ENCODE results near the gene FOXRED2.
"Not testable (repeated sequence)": the region's sequence is repeated elsewhere in the genome, so short reads cannot be mapped to it uniquely, and the experiment has no call there.

FOXRED2 gene

DNA sequence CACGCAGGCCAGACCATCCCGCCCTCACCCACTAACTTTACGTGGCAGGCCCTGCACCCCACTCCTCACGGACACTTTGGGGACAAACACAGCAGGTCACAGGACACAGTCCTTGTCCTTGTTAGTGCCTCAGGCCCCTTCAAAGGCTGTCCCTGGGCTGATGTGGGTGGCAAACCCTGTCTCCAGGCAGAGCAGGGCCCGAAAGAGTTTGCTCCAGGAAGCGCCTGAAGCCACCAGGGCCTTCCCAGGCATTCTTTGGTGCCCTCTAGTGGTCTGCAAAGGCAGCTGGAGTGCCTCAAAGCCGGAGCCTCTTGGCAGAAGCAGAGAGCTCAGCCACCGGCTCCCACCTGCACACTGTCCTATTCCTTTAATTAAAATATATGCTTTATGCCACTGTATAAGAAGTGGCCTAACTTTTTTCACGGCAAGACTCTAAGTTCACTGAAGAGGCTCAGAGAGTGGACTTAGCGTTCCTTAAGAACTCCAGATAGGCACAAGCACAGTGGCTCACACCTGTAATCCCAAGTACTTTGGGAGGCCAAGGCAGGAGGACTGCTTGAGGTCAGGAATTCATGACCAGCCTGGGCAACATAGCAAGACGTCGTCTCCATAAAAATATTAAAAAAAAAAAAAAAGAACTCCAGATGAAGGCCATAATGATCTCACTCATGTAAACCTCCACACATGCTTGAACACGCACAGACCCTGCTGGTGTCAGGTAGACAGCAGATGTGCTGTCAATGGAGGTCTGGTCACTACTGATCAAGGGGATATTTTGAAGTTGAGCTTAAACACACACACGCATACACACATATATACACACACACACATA lies 36.5 kb downstream of the FOXRED2 start:
- DNase-seq (ENCODE audit: low read depth, low spot score) = peak; percentile 77

DNA sequence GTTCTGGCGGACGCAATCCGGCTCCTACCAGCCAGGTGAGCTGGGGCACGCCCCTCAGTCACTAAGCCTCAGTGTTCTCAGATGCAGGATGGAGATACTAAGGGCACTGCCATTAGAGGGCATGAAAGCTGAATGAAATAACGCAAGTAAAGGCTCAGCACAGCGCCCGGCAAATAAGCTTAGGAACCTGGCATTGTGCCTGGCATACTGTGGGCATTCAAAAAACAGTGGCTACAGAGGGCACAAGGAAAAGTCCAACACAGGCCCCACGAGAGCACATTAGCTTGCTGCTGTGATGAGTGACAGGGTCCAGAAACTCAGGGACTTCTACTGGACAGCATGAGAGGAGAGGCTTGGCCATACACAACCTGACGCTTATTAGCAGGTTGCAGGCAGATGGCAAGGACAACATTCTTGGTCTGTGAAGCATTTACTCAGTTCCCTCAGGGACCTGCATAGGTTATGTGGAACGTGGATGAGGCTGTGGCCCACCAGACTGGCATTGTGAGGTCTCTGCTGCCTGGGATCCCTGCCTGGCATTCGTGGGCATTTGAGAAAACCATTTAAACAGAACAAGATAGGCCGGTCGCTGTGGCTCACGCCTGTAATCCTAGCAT lies 37.6 kb downstream of the FOXRED2 start:
- no peak for DNase-seq (ENCODE audit: low read depth, low spot score)

- no peak for DNase-seq (ENCODE audit: low read depth, low spot score)
Observed at GRCh38 chr22:36467946-36468345, 38.9 kb downstream of the FOXRED2 start.

DNA sequence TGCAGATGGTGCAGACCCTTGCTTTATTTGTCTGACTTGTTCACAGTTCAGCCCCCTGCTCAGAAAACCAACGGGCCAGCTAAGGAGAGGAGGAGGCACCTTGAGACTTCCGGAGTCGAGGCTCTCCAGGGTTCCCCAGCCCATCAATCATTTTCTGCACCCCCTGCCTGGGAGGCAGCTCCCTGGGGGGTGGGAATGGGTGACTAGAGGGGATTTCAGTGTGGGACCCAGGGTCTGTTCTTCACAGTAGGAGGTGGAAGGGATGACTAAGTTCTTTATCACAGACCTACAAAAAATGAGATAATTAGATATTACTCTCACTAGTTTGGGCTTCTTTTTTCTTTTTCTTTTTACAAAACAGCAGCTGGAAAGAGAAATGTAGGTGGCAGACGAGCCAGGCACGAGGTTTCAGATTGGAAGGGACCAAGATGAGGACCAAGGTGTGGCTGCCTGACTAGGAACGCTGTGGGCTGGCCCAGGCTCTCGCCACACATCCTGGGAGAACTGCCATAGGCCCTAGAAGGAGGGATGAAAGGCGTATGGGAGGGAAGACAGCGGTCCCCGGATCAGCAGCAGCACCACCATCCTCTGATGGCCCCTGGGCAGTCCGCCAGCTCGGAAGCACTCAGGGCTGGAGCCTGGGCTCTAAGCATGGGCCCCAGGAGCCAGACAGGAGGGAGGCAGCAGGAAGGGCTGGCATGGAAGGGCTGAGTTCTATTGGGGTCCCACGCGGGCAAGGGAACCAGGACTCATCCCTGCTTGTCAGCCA lies 39.6 kb downstream of the FOXRED2 start:
- DNase-seq (ENCODE audit: low read depth, low spot score) = no peak

DNA sequence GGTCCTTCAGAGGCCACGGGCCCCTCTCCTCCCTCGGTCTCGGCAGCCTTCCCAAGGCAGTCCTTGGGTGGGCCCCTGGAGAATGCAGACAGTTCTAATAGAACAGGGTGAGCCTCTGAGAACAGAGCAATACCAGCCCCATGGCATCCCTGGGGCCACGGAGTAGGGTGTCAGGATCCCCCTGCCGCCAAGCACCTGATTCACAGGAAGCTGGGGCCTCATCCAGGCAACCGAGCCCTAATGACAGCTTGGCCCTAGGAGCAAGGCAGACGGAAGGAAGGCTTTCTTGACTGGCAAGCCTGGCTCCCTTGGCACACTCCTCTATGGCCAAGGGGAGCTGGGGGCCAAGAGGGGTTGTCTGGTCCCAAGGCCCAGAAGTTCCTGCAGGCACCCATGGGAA lies 40.6 kb downstream of the FOXRED2 start:
- no peak for DNase-seq (ENCODE audit: low read depth, low spot score)

GRCh38 chr22:36465232-36466021 lies 41.4 kb downstream of the FOXRED2 start:
- no peak for DNase-seq (ENCODE audit: low read depth, low spot score)

DNA sequence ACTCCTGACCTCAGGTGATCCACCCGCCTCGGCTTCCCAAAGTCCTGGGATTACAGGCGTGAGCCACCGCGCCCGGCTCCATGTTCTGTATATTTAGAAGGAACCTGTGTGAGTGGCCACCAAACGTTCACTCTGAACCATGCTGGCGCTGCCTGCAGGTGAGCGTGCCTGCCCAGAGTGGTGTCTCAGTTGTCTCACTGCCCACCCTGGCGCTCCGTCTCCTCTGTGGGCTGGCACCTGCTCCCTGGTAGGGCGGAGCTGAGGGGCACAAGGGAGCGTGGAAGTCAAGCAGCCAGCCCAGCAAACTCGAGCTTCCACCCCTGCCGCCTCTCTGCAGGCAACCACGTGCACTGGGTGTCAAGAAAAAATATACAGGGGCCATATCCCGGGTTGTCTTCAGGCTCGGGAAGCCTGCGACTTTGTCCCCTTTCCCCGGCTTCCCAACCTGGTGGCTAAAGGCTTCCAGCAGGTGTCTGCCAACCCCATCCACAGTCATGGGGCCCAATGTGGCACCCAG lies 42.1 kb downstream of the FOXRED2 start:
- no peak for DNase-seq (ENCODE audit: low read depth, low spot score)

GRCh38 chr22:36463783-36464184 lies 43.1 kb downstream of the FOXRED2 start:
- DNase-seq (ENCODE audit: low read depth, low spot score) = no peak

- DNase-seq (ENCODE audit: low read depth, low spot score) = no peak
Observed at GRCh38 chr22:36461665-36462649, 44.9 kb downstream of the FOXRED2 start.

- DNase-seq (ENCODE audit: low read depth, low spot score) = no peak
Observed at GRCh38 chr22:36460202-36460601, 46.6 kb downstream of the FOXRED2 start.

DNA sequence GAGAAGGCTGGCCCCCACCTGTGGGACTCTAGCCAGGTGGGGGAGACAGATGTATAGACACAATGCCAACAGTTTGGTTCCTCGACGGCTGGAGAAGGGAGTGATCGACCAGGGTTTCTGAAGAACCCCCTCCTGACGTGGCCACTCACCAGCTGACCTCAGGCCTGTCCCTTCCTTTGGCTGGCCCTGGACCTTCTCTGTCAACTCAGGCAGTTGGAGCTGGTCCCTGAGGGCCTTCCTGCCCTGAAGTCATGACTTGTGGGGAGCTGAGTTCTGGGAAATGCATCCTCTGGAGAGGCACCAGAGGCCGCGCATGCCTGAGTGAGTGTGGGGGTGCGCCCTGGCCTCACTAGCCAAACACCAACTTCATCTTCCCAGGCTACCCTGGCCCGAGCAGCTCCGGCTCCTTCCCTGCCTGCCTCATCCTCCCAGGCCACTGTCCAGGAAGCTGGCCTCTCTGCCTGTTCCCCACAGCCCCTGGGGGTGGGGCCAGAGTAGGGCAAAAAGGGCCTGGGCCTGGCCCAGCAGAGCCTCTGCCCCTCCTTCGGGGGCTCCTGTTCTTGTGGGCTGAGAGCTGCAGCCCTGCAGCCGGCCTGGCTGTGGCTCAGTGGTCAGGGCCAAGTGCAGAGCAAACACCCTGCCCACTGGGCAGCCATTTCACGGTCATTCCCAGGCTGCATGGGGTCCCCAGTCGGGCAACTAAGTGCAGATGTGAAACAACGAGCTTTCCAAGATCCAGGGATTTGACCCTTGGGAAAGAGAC lies 49.0 kb downstream of the FOXRED2 start:
- no peak for DNase-seq (ENCODE audit: low read depth, low spot score)

DNA sequence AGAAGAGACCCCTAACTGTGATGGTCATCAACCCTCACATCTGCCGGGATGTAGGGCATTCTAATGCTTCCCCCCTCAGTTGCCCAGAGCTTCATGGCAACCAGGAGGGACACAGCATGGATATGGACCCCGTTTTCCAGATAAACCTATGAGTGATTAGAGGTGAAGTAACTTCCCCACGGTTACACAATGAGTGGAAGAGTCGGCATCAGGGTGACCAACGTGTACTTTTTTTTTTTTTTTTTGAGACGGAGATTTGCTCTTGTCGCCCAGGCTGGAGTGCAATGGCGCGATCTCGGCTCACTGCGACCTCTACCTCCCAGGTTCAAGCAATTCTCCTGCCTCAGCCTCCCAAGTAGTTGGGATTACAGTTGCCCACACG lies 50.4 kb downstream of the FOXRED2 start:
- DNase-seq (ENCODE audit: low read depth, low spot score) = no peak

- no peak for DNase-seq (ENCODE audit: low read depth, low spot score)
Observed at GRCh38 chr22:36455571-36456463, 51.0 kb downstream of the FOXRED2 start.

- peak; percentile 85 for DNase-seq (ENCODE audit: low read depth, low spot score)
Observed at GRCh38 chr22:36454916-36455570, 51.8 kb downstream of the FOXRED2 start.

DNA sequence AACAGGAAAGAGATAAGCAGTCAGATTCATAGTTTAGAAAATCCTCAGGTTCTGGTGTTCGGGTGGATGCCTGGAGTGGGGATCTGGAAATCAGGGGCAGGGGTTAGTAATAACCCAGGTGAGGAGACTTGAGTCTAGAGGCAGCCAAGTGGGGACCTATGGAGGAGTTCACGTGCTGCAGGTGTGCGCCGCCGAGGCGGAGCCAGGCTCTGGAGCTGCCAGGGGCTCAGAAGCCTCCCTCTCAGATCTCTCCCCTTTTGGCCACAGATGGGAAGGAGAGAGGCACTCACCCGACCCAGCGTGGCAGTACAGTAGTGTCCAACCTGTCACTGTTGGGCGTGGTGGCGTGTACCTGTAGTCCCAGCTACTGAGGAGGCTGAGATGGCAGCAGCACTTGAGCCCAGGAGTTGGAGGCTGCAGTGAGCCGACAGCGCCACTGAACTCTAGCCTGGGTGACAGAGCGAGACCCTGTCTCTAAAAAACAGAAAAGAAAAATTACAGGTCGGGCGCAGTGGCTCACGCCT lies 52.9 kb downstream of the FOXRED2 start:
- DNase-seq (ENCODE audit: low read depth, low spot score) = no peak

- DNase-seq (ENCODE audit: low read depth, low spot score) = not testable (repeated sequence)
Observed at GRCh38 chr22:36452978-36453607, 53.7 kb downstream of the FOXRED2 start.

Measured in activated CD4-positive, CD25-positive, alpha-beta regulatory T cell treated with anti-CD3 and anti-CD28 coated beads, Interleukin-2, amount 50 U/mL, for 16 hours (primary cell).